ENCODE results near the gene CASP14.

GRCh38 chr19:15042826-15043225 lies 6.5 kb upstream of the CASP14 start:
- TF ChIP-seq POLR2A (IDR thresholded peaks at IDR 0.05) (no peak), EP300 (IDR thresholded peaks at IDR 0.05) (no peak), POLR2AphosphoS5 (IDR thresholded peaks at IDR 0.05) (no peak)
- TF ChIP-seq, protein P1, sequence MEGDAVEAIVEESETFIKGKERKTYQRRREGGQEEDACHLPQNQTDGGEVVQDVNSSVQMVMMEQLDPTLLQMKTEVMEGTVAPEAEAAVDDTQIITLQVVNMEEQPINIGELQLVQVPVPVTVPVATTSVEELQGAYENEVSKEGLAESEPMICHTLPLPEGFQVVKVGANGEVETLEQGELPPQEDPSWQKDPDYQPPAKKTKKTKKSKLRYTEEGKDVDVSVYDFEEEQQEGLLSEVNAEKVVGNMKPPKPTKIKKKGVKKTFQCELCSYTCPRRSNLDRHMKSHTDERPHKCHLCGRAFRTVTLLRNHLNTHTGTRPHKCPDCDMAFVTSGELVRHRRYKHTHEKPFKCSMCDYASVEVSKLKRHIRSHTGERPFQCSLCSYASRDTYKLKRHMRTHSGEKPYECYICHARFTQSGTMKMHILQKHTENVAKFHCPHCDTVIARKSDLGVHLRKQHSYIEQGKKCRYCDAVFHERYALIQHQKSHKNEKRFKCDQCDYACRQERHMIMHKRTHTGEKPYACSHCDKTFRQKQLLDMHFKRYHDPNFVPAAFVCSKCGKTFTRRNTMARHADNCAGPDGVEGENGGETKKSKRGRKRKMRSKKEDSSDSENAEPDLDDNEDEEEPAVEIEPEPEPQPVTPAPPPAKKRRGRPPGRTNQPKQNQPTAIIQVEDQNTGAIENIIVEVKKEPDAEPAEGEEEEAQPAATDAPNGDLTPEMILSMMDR (IDR thresholded peaks at IDR 0.05) = no peak
